Measurements from ENCODE around the gene C11orf86. TPM values are rescaled to one million over a fixed set of nuclear protein-coding genes. Genes with fewer than 3 reads are reported as not detected.

The C11orf86 gene
- total and polyA plus RNA-seq, 3 donors from 2014 or later, result 0.25 TPM; not detected in 2

- no peak overlapping the region for H3K4me3 ChIP-seq
- no peak for DNase-seq
- H3K27me3 ChIP-seq, result no peaks in the 10 kb centered on the region
- intact Hi-C loops (cut with DNase I; ENCODE audit: low total_unique reads), result no loop called here
- no peak overlapping the region for H3K27ac ChIP-seq
- H3K4me1 ChIP-seq, result peaks cover 5% of the 10 kb centered on the region
- TF ChIP-seq POLR2A (IDR thresholded peaks at IDR 0.05) (no peak), CTCF (IDR thresholded peaks at IDR 0.05) (no peak)
- no peaks in the 10 kb centered on the region for H3K9me3 ChIP-seq
- no peaks in the 10 kb centered on the region for H3K36me3 ChIP-seq (ENCODE audit: low read depth, missing control alignments)
- WGBS, 2 donors, result 86 to 100% methylated on average over 2 of the region's 2 CpGs
Measured at GRCh38 chr11:66962247-66962646, 12.9 kb upstream of the C11orf86 start.

GRCh38 chr11:66962801-66963200 lies 12.3 kb upstream of the C11orf86 start:
- TF ChIP-seq CTCF (IDR thresholded peaks at IDR 0.05), result no peak
- no peak for DNase-seq
- H3K27me3 ChIP-seq, result no peaks in the 10 kb centered on the region
- peaks cover 5% of the 10 kb centered on the region for H3K4me1 ChIP-seq
- WGBS, 2 donors, result 91 to 93% methylated on average over 5 of the region's 5 CpGs
- H3K27ac ChIP-seq, result no peak overlapping the region
- no peaks in the 10 kb centered on the region for H3K9me3 ChIP-seq
- intact Hi-C loops (cut with DNase I; ENCODE audit: low total_unique reads), result no loop called here
- H3K4me3 ChIP-seq, result no peak overlapping the region
- no peaks in the 10 kb centered on the region for H3K36me3 ChIP-seq (ENCODE audit: low read depth, missing control alignments)

DNA sequence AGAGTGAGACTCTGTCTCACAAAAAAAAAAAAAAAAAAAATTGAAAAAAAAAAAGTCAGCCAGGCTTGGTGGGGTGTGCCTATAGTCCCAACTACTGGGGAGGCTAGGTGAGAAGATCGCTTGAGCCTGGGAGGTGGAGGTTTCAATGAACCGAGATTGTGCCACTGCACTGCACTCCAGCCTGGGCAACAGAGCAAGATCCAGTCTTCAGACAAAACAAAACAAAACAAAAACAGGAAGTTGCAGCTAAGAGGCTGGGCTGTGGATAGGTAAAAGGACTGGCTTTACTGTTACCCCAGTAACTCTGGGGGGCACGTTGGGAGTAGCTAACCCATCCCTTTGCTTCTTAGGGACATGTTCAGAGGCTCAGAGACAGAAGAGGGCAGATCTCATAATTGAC lies 10.6 kb upstream of the C11orf86 start:
- DNase-seq, result no peak
- no peak overlapping the region for H3K4me3 ChIP-seq
- intact Hi-C loops (cut with DNase I; ENCODE audit: low total_unique reads), result no loop called here
- H3K27me3 ChIP-seq, result no peaks in the 10 kb centered on the region
- H3K4me1 ChIP-seq, result no peaks in the 10 kb centered on the region
- H3K27ac ChIP-seq, result no peak overlapping the region
- WGBS, 2 donors, result 82 to 88% methylated on average over 3 of the region's 3 CpGs
- no peaks in the 10 kb centered on the region for H3K36me3 ChIP-seq (ENCODE audit: low read depth, missing control alignments)
- H3K9me3 ChIP-seq, result no peaks in the 10 kb centered on the region
- TF ChIP-seq CTCF (IDR thresholded peaks at IDR 0.05), result no peak
- no peak for TF ChIP-seq POLR2A (IDR thresholded peaks at IDR 0.05)

DNA sequence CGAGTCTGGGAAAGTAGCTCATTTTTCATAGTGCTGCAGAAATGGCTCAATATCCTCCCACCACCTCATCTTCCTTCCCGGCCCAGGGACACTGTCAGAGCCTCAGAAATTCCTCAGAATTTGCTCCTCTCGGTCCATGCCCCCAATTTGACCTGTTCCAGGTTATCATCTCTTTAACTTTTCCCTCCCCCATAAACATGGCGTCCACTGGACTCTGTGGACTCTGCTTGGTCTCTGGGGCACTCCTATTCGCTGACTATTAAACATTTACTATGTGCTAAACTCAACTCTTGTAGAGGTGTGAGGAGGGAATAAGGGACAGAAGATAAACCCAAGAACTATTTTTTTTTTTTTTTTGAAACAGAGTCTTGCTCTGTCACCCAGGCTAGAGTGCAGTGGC lies 8.8 kb upstream of the C11orf86 start:
- Histone ChIP-seq H3K36me3 (ENCODE audit: low read depth, missing control alignments) (no peaks in the 10 kb centered on the region), H3K4me3 (no peak overlapping the region), H3K27me3 (no peaks in the 10 kb centered on the region), H3K9me3 (no peaks in the 10 kb centered on the region), H3K4me1 (no peaks in the 10 kb centered on the region), H3K27ac (no peak overlapping the region)
- TF ChIP-seq CTCF (IDR thresholded peaks at IDR 0.05), result no peak
- TF ChIP-seq POLR2A (IDR thresholded peaks at IDR 0.05), result no peak
- no peak for DNase-seq
- intact Hi-C loops (cut with DNase I; ENCODE audit: low total_unique reads), result no loop called here
- WGBS, 2 donors, result 67 to 73% methylated on average over 5 of the region's 5 CpGs

DNA sequence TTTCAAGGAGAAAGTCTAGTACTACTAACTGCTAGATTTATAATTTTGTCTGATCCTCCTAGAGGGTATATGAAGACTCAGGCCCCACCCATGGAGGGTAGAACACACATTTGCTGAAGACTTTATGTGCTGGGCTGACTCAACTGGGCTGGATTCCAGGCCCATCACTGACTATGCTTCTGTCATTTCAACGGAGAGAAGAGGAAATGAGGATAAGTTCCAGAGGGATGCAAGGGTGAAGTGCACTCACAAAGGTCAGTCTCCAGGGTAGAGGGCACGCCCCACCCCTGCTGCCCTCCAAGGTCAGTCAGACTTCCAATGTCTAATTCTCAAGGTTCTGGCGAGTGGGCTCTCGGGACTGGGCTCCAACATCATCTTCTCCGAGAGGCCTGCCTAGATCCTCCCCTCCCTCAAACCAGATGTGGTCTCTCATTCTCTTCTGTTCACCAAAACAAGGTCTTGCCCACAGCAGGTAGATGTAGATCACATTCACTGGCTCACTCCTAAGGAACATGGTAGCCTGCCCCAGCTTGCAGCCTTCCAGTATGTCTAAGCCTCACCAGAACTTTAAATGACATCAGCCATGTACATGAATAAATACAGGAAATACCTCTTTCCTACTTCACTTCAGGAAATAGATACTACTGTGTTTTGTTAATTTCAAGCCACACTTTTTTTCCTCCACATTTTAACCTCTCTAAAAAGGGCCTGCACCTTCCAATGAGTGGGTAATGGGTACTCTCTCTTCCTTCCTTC lies 7.3 kb upstream of the C11orf86 start:
- no peak overlapping the region for H3K4me3 ChIP-seq
- no peaks in the 10 kb centered on the region for H3K9me3 ChIP-seq
- H3K27ac ChIP-seq, result no peak overlapping the region
- no peaks in the 10 kb centered on the region for H3K36me3 ChIP-seq (ENCODE audit: low read depth, missing control alignments)
- whole genome bisulfite sequencing, 2 donors, result 79 to 84% methylated on average over 4 to 5 of the region's 5 CpGs
- intact Hi-C loops (cut with DNase I; ENCODE audit: low total_unique reads), result no loop called here
- no peaks in the 10 kb centered on the region for H3K27me3 ChIP-seq
- no peak for DNase-seq
- no peaks in the 10 kb centered on the region for H3K4me1 ChIP-seq
- TF ChIP-seq CTCF (IDR thresholded peaks at IDR 0.05), result no peak
- no peak for TF ChIP-seq POLR2A (IDR thresholded peaks at IDR 0.05)

Data from testis (tissue), 3 donors.